Upper lobe of right lung (tissue), 1 donor: ENCODE data around the gene HPX. TPM values are rescaled to one million over a fixed set of nuclear protein-coding genes. Genes with fewer than 3 reads are reported as not detected.
A peak's percentile ranks its signal among the peaks of the same experiment; 100 is the strongest.

Experiments used
- ATAC-seq: fragments of 200-7000 bp; cut with Tn5 transposase; one replicate; pipeline ENCODE4 v1.9.1; 2020; ENCODE audit warnings: mild to moderate bottlenecking, moderate library complexity
- DNase-seq: peaks from one replicate; pipeline ENCODE4 v3.0.0-alpha.2; 2020
- H3K27ac ChIP-seq: fragments of 200-600 bp; one replicate; pipeline ENCODE4 v1.8.0; 2022
- H3K27me3 ChIP-seq: fragments of 200-600 bp; one replicate; pipeline ENCODE4 v1.8.0; 2022; ENCODE audit warnings: mild to moderate bottlenecking
- H3K36me3 ChIP-seq: fragments of 200-600 bp; one replicate; pipeline ENCODE4 v1.8.0; 2022
- H3K4me1 ChIP-seq: fragments of 200-600 bp; one replicate; pipeline ENCODE4 v1.8.0; 2022
- H3K4me3 ChIP-seq: fragments of 200-600 bp; one replicate; pipeline ENCODE4 v1.8.0; 2022; ENCODE audit warnings: mild to moderate bottlenecking
- H3K9me3 ChIP-seq: fragments of 200-600 bp; one replicate; pipeline ENCODE4 v1.8.0; 2022
- intact Hi-C: fragments of 100-400 bp; cut with DNase I; formaldehyde crosslinking; loops from one replicate; pipeline ENCODE4 v1.11.0; 2022
- total RNA-seq: library from RNA; stranded (reverse); fragmentation: NEBNext Ultra II Directional; extraction: Animal tissue kit (Norgen Biotek cat#: 25700); gene quantifications from one replicate; pipeline ENCODE4 v1.2.1, GENCODE V29; 2021
- TF ChIP-seq, protein P1 (sequence below): fragments of 200-600 bp; IDR thresholded peaks from one replicate; pipeline ENCODE4 v1.8.0; 2022; ENCODE audit warnings: antibody characterized with exemption
- donor health status: DM: no; HTN: yes; CAD: no; lungs with severe emphysema.

Gene HPX
- total RNA-seq, 1 donor from 2014 or later: 1.4 TPM

DNA sequence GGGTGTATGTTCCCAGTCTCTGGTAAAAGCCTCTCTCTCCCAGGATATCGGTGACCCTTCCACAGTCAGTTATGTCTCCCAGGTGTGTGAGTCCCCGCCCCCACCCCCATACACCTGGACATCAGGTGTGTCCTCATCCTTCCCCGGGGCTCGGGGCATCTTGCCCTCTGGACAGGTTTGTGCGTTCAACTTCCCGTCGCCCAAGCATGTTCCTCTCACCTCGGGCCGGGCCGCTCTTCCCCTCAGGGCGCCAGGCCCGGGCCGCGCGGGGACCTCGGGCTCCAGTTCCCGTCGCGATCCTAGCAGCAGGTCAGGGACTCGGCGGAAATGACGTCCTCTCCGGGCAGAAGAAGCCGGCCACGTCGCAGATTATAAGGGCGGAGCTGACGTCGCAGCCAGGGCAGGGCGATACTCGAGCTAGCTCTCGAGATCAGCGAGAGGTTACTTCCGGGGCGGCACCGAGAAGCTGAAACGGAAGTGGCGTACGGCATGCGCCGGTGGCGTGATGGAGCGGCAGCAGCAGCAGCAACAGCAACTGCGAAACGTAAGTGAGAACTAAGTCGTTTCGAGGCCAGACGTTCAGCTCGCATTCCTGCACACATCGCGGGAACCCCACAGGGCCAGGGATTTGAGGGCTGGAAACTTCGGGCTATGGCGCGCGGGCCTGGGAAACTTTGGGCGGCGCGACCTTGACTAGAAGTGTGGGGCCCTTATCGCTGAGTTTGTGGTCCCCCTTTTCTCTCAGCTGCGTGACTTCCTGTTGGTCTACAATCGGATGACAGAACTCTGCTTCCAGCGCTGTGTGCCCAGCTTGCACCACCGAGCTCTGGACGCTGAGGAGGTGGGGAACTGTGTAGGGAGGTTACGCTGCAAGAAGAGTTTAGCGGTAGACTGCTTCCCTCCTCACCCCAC lies 40.5 kb upstream of the HPX start, which contains the start of the genes ARFIP2 and TIMM10B:
Gene ARFIP2 (minus strand): TSS at position 320 of the 912 bp plus-strand sequence. CDS start 910 bp downstream, outside the sequence.
Gene TIMM10B (plus strand): TSS at position 490 of the 912 bp plus-strand sequence. CDS start 16 bp downstream, at position 506.
- H3K36me3 ChIP-seq: peaks cover 62% of the 10 kb centered on the region
- no peaks in the 10 kb centered on the region for H3K27me3 ChIP-seq
- TF ChIP-seq, protein P1, sequence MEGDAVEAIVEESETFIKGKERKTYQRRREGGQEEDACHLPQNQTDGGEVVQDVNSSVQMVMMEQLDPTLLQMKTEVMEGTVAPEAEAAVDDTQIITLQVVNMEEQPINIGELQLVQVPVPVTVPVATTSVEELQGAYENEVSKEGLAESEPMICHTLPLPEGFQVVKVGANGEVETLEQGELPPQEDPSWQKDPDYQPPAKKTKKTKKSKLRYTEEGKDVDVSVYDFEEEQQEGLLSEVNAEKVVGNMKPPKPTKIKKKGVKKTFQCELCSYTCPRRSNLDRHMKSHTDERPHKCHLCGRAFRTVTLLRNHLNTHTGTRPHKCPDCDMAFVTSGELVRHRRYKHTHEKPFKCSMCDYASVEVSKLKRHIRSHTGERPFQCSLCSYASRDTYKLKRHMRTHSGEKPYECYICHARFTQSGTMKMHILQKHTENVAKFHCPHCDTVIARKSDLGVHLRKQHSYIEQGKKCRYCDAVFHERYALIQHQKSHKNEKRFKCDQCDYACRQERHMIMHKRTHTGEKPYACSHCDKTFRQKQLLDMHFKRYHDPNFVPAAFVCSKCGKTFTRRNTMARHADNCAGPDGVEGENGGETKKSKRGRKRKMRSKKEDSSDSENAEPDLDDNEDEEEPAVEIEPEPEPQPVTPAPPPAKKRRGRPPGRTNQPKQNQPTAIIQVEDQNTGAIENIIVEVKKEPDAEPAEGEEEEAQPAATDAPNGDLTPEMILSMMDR: no peak
- peak within 1 kb of the TSS; percentile 72 for H3K4me3 ChIP-seq
- H3K4me1 ChIP-seq: peaks cover 26% of the 10 kb centered on the region
- H3K9me3 ChIP-seq: no peaks in the 10 kb centered on the region
- intact Hi-C loops: no loop called here
- DNase-seq: peak; percentile 99
- peak within 1 kb of the TSS; percentile 89 for H3K27ac ChIP-seq
- peak; percentile 96 for ATAC-seq

DNA sequence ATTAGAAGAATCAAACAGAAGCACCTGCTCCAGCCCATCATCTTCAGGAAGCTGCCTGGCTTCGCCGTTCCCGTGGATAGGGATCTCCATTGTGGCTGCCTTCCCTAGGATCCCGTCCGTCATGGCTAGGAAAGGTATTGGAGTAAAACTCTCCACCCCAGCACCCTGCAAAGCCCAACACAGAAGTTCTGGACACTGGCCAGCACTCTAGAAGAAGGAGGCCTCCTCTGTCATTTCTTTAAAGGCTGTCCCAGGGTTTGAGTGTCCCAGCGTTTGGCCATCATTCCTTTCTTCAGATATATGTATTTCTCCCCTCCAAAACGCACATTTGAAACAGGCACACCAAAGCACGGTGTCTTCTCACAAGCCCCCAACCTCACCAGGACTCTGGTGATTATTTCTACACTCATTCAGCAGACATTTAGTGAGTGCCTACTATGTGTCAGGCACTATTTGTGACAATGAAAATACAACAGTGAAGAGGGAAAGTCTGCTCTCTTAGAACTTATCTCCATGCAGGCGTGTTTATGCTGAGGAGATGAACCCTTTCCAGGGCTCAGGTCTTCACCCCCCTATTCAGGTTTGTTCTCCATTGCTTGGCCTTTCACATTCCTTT lies 39.6 kb upstream of the HPX start:
- intact Hi-C loops: no loop called here
- Histone ChIP-seq H3K4me1 (peaks cover 27% of the 10 kb centered on the region), H3K9me3 (no peaks in the 10 kb centered on the region), H3K27me3 (no peaks in the 10 kb centered on the region), H3K4me3 (peak overlapping the region; percentile 72), H3K27ac (peak overlapping the region; percentile 89), H3K36me3 (peaks cover 54% of the 10 kb centered on the region)
- TF ChIP-seq, protein P1: no peak
- no peak for DNase-seq
- no peak for ATAC-seq

DNA sequence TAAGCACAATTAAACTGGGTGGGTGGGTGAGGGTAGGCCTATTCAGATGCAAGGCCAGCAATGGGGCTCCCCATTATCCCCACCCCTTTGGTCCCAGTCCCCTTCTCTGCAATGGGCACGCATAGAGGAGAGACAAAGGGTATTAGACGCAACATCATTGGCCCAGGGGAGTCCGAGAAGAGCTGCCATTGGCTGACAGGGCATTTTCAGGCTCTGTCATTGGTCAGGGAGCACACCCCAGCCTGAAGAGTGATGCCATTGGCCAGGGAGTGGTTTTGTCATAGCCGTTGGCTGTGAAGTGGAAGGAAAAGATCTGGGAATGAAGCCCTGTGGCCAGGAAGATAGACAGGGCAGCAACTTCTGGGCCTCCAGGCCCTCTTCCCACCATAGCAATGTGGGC lies 35.8 kb upstream of the HPX start:
- H3K9me3 ChIP-seq: no peaks in the 10 kb centered on the region
- H3K36me3 ChIP-seq: peaks cover 24% of the 10 kb centered on the region
- DNase-seq (no peak), ATAC-seq (no peak)
- H3K27me3 ChIP-seq: no peaks in the 10 kb centered on the region
- H3K27ac ChIP-seq: no peak overlapping the region
- TF ChIP-seq, protein P1: no peak
- H3K4me3 ChIP-seq: no peak overlapping the region
- H3K4me1 ChIP-seq: peaks cover 29% of the 10 kb centered on the region
- intact Hi-C loops: no loop called here

DNA sequence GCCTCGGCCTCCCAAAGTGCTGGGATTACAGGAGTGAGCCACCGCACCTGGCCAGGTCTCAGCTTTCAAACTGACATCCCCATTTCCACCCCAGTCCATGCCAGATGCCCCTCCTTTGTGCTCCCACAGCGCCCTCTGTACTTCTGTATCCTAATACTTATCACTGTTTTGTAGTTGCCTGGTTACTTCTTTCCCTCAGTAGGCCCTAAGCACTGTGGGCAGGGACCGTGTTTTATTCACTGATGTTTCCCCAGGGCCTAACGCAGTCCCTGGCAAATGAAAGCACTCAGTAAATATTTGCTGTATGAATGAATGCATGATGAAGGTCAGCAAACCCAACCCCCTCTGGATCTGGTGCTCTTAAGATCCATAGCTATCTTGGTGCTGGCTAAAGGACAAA lies 35.1 kb upstream of the HPX start:
- ATAC-seq (no peak), DNase-seq (no peak)
- Histone ChIP-seq H3K9me3 (no peaks in the 10 kb centered on the region), H3K4me3 (no peak overlapping the region), H3K27ac (no peak overlapping the region), H3K27me3 (no peaks in the 10 kb centered on the region), H3K36me3 (peaks cover 24% of the 10 kb centered on the region), H3K4me1 (peaks cover 29% of the 10 kb centered on the region)
- intact Hi-C loops: no loop called here
- TF ChIP-seq, protein P1: no peak

DNA sequence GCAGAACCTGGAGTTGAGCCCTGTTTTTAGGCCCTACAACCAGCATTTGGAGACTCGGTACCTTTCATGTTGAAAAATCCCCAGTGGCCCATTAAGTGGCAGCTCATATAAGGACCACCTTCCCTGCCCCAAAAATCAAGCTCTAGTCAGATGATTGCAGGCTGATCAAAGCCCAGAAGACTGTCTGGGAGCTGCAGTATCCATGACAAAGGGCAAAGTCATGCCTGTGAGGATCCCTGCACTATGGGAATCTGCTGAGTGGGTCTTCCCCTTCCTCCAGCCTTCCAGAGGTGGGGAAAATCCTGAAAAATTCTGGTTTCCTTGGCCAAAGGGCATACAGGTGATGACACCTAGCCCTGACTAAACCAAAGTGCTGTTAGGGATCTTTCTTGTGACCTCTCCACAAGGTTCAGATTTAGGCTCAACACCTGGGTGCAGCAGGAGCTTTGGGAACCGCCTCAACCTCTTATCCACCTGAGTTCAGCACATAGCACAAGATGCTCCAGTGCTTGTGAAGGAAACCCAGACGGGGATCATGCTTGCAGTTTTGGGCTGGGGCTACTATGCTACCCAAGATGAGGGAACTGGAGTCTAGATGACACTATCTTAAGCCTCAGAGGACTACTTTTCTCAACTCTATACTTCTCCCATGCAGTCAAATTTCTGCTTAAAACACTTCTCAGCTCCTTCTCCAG lies 34.2 kb upstream of the HPX start:
- no peak for DNase-seq
- peaks cover 24% of the 10 kb centered on the region for H3K36me3 ChIP-seq
- no peak overlapping the region for H3K4me3 ChIP-seq
- H3K27ac ChIP-seq: no peak overlapping the region
- peaks cover 21% of the 10 kb centered on the region for H3K4me1 ChIP-seq
- no peaks in the 10 kb centered on the region for H3K27me3 ChIP-seq
- no peak for ATAC-seq
- no peaks in the 10 kb centered on the region for H3K9me3 ChIP-seq
- TF ChIP-seq, protein P1: no peak
- intact Hi-C loops: no loop called here
